Prostate gland (tissue), 2 donors: Measurements from ENCODE around the gene CGNL1. TPM values are rescaled to one million over a fixed set of nuclear protein-coding genes. Genes with fewer than 3 reads are reported as not detected.

Source experiments
- DNase-seq: peaks from one replicate; pipeline ENCODE4 v3.0.0-alpha.2; 2019; ENCODE audit warnings: low spot score
- H3K27ac ChIP-seq, 2 donors: fragments of 200-600 bp; sonication (generic); 2 replicates each; pipeline ENCODE4 v1.5.1; 2017 to 2019
- H3K27me3 ChIP-seq: fragments of 200-600 bp; sonication (generic); replicated peaks from 2 replicates; pipeline ENCODE4 v1.5.1; 2019; ENCODE audit not compliant: insufficient read depth
- H3K36me3 ChIP-seq, 2 donors: fragments of 200-600 bp; sonication (generic); 1 replicate in 1 of 2; 2 replicates in 1 of 2; pipeline versions ENCODE4 v1.5.1 to v1.8.1; 2017 to 2019
- H3K4me1 ChIP-seq: fragments of 200-600 bp; sonication (generic); replicated peaks from 2 replicates; pipeline ENCODE4 v1.5.1; 2019
- H3K4me3 ChIP-seq, 2 donors: fragments of 200-600 bp; sonication (generic); 2 replicates each; pipeline ENCODE4 v1.5.1; 2017 to 2019
- H3K9me3 ChIP-seq: fragments of 200-600 bp; sonication (generic); 2 replicates; pipeline ENCODE4 v1.5.1; 2017
- CTCF ChIP-seq, 4 experiments: fragments of 200-600 bp in 2 of 4; fragments of 450-650 bp in 2 of 4; sonication (generic) in 2 of 4; IDR thresholded peaks; 1 replicate in 3 of 4; 2 replicates in 1 of 4; pipeline ENCODE4 v1.5.1; 2016 to 2019; ENCODE audit warnings: antibody characterized with exemption in 4 of 4, mild to moderate bottlenecking in 2 of 4, moderate library complexity in 2 of 4
- POLR2A ChIP-seq: fragments of 450-650 bp; IDR thresholded peaks from one replicate; pipeline ENCODE4 v1.6.1; 2016; ENCODE audit warnings: antibody characterized with exemption, mild to moderate bottlenecking
- POLR2AphosphoS5 ChIP-seq: sonication (generic); formaldehyde crosslinking; IDR thresholded peaks from one replicate; pipeline ENCODE4 v1.6.1; 2017; ENCODE audit warnings: antibody characterized with exemption
- whole genome bisulfite sequencing: methylation state at CpG from one replicate; pipeline ENCODE4 v1.1.5; 2018; 5-methylcytosine and 5-hydroxymethylcytosine counted together
- intact Hi-C: fragments of 100-400 bp; cut with DNase I; formaldehyde crosslinking; loops from one replicate; pipeline ENCODE4 v1.14.2; 2022
- total RNA-seq, 2 donors: library from RNA; depleted of rRNA; stranded (reverse); fragments of >200 nt; gene quantifications; one replicate each; pipeline ENCODE4 v1.1.0, GENCODE V29; 2016

Gene CGNL1
- total RNA-seq, 2 donors from 2014 or later = 49.0 to 65.6 TPM

- Histone ChIP-seq H3K36me3 (no peaks in the 10 kb centered on the region), H3K27ac (no peak overlapping the region), H3K27me3 (no peaks in the 10 kb centered on the region), H3K4me3 (no peak overlapping the region), H3K4me1 (no peaks in the 10 kb centered on the region), H3K9me3 (no peaks in the 10 kb centered on the region)
- TF ChIP-seq POLR2AphosphoS5 (no peak), CTCF (IDR thresholded peaks at IDR 0.05) (no peak), POLR2A (no peak)
- WGBS = 79% methylated on average over 5 of the region's 5 CpGs
- intact Hi-C loops = no loop called here
- no peak for DNase-seq
These were observed 199.1 kb downstream of the CGNL1 start for GRCh38 chr15:57575363-57575762.

- 43% methylated on average over 6 of the region's 6 CpGs for WGBS
These were observed 202.1 kb downstream of the CGNL1 start for GRCh38 chr15:57578288-57578900.

GRCh38 chr15:57580428-57580827, 204.1 kb downstream of the CGNL1 start:
- Histone ChIP-seq H3K27me3 (no peaks in the 10 kb centered on the region), H3K4me3 (no peak overlapping the region), H3K9me3 (no peaks in the 10 kb centered on the region), H3K36me3 (no peaks in the 10 kb centered on the region), H3K27ac (no peak overlapping the region), H3K4me1 (no peaks in the 10 kb centered on the region)
- TF ChIP-seq POLR2A (no peak), CTCF (IDR thresholded peaks at IDR 0.05) (no peak), POLR2AphosphoS5 (no peak)
- intact Hi-C loops = no loop called here
- 92% methylated on average over 8 of the region's 8 CpGs for WGBS
- no peak for DNase-seq

More at GRCh38 chr15:57578288-57578900, 202.1 kb downstream of the CGNL1 start:
- Histone ChIP-seq H3K27ac (no peak overlapping the region), H3K4me1 (no peaks in the 10 kb centered on the region), H3K9me3 (no peaks in the 10 kb centered on the region), H3K27me3 (no peaks in the 10 kb centered on the region), H3K36me3 (no peaks in the 10 kb centered on the region), H3K4me3 (no peak overlapping the region)
- intact Hi-C loops = no loop called here
- TF ChIP-seq CTCF (IDR thresholded peaks at IDR 0.05) = no peak
- TF ChIP-seq POLR2AphosphoS5 = no peak
- TF ChIP-seq POLR2A = no peak
- DNase-seq = no peak

- Histone ChIP-seq H3K4me1 (no peaks in the 10 kb centered on the region), H3K36me3 (no peaks in the 10 kb centered on the region), H3K4me3 (no peak overlapping the region), H3K27me3 (no peaks in the 10 kb centered on the region), H3K9me3 (no peaks in the 10 kb centered on the region), H3K27ac (no peak overlapping the region)
- WGBS = 81% methylated on average over 5 of the region's 5 CpGs
- no peak for DNase-seq
- TF ChIP-seq CTCF (IDR thresholded peaks at IDR 0.05) (no peak), POLR2A (no peak), POLR2AphosphoS5 (no peak)
- intact Hi-C loops = no loop called here
These were observed 204.6 kb downstream of the CGNL1 start for GRCh38 chr15:57580866-57581265.

- H3K9me3 ChIP-seq = no peaks in the 10 kb centered on the region
- no peak overlapping the region for H3K27ac ChIP-seq
- no peaks in the 10 kb centered on the region for H3K27me3 ChIP-seq
- intact Hi-C loops = no loop called here
- no peaks in the 10 kb centered on the region for H3K4me1 ChIP-seq
- DNase-seq = no peak
- no peaks in the 10 kb centered on the region for H3K36me3 ChIP-seq
- 78% methylated on average over 1 of the region's 1 CpG for WGBS
- H3K4me3 ChIP-seq = no peak overlapping the region
- TF ChIP-seq CTCF (IDR thresholded peaks at IDR 0.05) = no peak
- TF ChIP-seq POLR2AphosphoS5 = no peak
- no peak for TF ChIP-seq POLR2A
These were observed 205.8 kb downstream of the CGNL1 start for GRCh38 chr15:57582090-57582489.
